CD4-positive, alpha-beta memory T cell (primary cell): ENCODE measurements around the gene MS4A10. TPM values are rescaled to one million over a fixed set of nuclear protein-coding genes. Genes with fewer than 3 reads are reported as not detected.
A peak's percentile ranks its signal among the peaks of the same experiment; 100 is the strongest.
"Not testable (repeated sequence)": the region's sequence is repeated elsewhere in the genome, so short reads cannot be mapped to it uniquely, and the experiment has no call there.

ENCODE experiments used
- CTCF ChIA-PET: fragments of 350-600 bp; sonication (Branson Sonifier 250); formaldehyde crosslinking; loops from one replicate; lab custom pipeline; 2021; ENCODE audit warnings: inconsistent platforms; ENCODE audit not compliant: partially characterized antibody; lab: Charles Lee
- POLR2A ChIA-PET: fragments of 350-600 bp; sonication (Branson Sonifier 250); formaldehyde crosslinking; loops from one replicate; lab custom pipeline; 2021; ENCODE audit not compliant: partially characterized antibody; lab: Charles Lee
- DNase-seq, 5 donors: peaks; one replicate each; pipeline versions ENCODE4 v3.0.0 to v3.0.0-alpha.2; 2020 to 2022; ENCODE audit warnings: mixed read lengths in 1 of 5
- H3K27ac ChIP-seq: one replicate; pipeline ENCODE4 v1.7.0; 2013; ENCODE audit warnings: low read depth, low read length
- H3K27me3 ChIP-seq: 2 replicates; pipeline ENCODE4 v1.7.0; 2013; ENCODE audit warnings: mild to moderate bottlenecking, low read length, moderate library complexity; ENCODE audit not compliant: insufficient read depth
- H3K36me3 ChIP-seq: 2 replicates; pipeline ENCODE4 v1.7.0; 2013; ENCODE audit warnings: mild to moderate bottlenecking, low read length, moderate library complexity; ENCODE audit not compliant: insufficient read depth
- H3K4me1 ChIP-seq: 2 replicates; pipeline ENCODE4 v1.7.0; 2013; ENCODE audit warnings: mild to moderate bottlenecking, low read length, moderate library complexity; ENCODE audit not compliant: insufficient read depth
- H3K4me3 ChIP-seq, 2 donors: one replicate each; pipeline ENCODE4 v1.7.0; 2013; ENCODE audit warnings: low read length in 2 of 2, mild to moderate bottlenecking in 1 of 2
- H3K9me3 ChIP-seq, 2 donors: one replicate each; pipeline ENCODE4 v1.7.0; 2013; ENCODE audit warnings: low read length in 2 of 2, control low read depth in 1 of 2; ENCODE audit not compliant: control insufficient read depth in 1 of 2
- H3K27ac Mint-ChIP-seq, 7 donors: one replicate each; pipeline ENCODE4 v1.8.0; 2020 to 2021; ENCODE audit warnings: mixed read lengths in 7 of 7, mild to moderate bottlenecking in 6 of 7, inconsistent platforms in 3 of 7, moderate library complexity in 3 of 7
- H3K27me3 Mint-ChIP-seq, 2 donors: one replicate each; pipeline ENCODE4 v1.8.0; 2020 to 2021; ENCODE audit warnings: mixed read lengths in 2 of 2
- H3K36me3 Mint-ChIP-seq, 2 donors: one replicate each; pipeline ENCODE4 v1.8.0; 2020 to 2021; ENCODE audit warnings: mixed read lengths in 2 of 2, inconsistent platforms in 1 of 2, mild to moderate bottlenecking in 1 of 2
- H3K4me1 Mint-ChIP-seq, 4 donors: one replicate each; pipeline ENCODE4 v1.8.0; 2020 to 2021; ENCODE audit warnings: mixed read lengths in 4 of 4, mild to moderate bottlenecking in 1 of 4
- H3K4me3 Mint-ChIP-seq, 8 donors: one replicate each; pipeline ENCODE4 v1.8.0; 2020 to 2021; ENCODE audit warnings: mixed read lengths in 8 of 8, mild to moderate bottlenecking in 7 of 8, moderate library complexity in 6 of 8, inconsistent platforms in 3 of 8
- H3K9me3 Mint-ChIP-seq, 8 donors: one replicate each; pipeline ENCODE4 v1.8.0; 2020 to 2021; ENCODE audit warnings: mixed read lengths in 8 of 8, mild to moderate bottlenecking in 5 of 8, inconsistent platforms in 3 of 8, moderate library complexity in 1 of 8
- intact Hi-C: fragments of 100-400 bp; cut with micrococcal nuclease; formaldehyde crosslinking; loops from one replicate; pipeline ENCODE4 v1.15.1; 2023
- polyA plus RNA-seq, 2 donors: library from polyadenylated mRNA; unstranded; fragments of 300-500 nt; fragmentation: Illumina TruSeq; gene quantifications; one replicate each; pipeline ENCODE4 v1.2.3, GENCODE V29; 2021
- total RNA-seq, 2 experiments: library from RNA; stranded (reverse); gene quantifications; one replicate each; pipeline ENCODE4 v1.2.3, GENCODE V29; 2021

Gene MS4A10
- total and polyA plus RNA-seq, 4 experiments from 2014 or later = not detected

DNA sequence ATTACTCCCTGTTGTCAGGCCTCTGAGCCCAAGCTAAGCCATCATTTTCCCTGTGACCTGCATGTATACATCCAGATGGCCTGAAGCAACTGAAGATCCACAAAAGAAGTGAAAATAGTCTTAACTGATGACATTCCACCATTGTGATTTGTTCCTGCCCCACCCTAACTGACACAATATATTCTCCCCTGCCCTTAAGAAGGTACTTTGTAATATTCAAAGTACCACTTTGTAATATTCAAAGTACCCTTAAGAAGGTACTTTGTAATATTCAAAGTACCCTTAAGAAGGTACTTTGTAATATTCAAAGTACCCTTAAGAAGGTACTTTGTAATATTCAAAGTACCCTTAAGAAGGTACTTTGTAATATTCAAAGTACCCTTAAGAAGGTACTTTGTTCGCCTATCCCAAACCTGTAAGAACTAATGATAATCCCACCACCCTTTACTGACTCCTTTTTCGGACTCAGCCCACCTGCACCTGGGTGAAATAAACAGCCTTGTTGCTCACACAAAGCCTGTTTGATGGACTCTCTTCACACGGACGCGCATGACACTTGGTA is 38.7 kb downstream of the MS4A10 start:
- H3K4me1 Mint-ChIP-seq, H3K9me3 Mint-ChIP-seq, H3K27me3 Mint-ChIP-seq, intact Hi-C loops, H3K27ac ChIP-seq, H3K9me3 ChIP-seq, H3K27me3 ChIP-seq, H3K27ac Mint-ChIP-seq, H3K4me3 ChIP-seq, H3K36me3 ChIP-seq, H3K36me3 Mint-ChIP-seq, DNase-seq, H3K4me1 ChIP-seq, H3K4me3 Mint-ChIP-seq, POLR2A ChIA-PET: not testable (repeated sequence)
- CTCF ChIA-PET = interaction anchor here (1.4 to 12.7 kb wide), 2 partner anchors 64 to 362 kb away, joined by 3 to 173 read pairs; no protein-coding TSS in a partner anchor

DNA sequence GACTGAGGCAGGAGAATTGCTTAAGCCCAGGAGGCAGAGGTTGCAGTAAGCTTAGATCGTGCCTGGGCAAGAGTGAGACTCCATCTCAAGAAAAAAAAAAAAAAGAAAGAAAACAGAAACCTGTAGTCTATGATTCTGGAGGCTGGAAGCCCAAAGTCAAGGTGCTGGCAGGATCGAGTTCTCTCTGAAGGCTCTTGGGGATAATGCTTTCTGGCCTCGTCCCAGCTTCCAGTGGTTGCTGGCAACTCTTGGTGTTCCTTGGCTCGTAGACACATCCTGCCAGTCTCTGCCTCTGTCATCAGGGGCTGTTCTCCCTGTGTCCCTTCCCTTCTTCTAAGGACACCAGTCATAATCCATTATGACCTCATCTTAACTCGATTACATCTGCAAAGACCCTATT is 40.0 kb downstream of the MS4A10 start:
- DNase-seq = no peak
- Mint-ChIP-seq H3K36me3 (no peaks in the 10 kb centered on the region), H3K9me3 (no peaks in the 10 kb centered on the region), H3K4me1 (no peaks in the 10 kb centered on the region), H3K27me3 (peaks cover 0 to 3% of the 10 kb centered on the region in 2 donors), H3K27ac (no peak overlapping the region), H3K4me3 (no peak overlapping the region)
- intact Hi-C loops = no loop called here
- ChIA-PET POLR2A (no interaction called here), CTCF (interaction anchor here (1.3 to 12.7 kb wide), 3 partner anchors 10 to 361 kb away, joined by 3 to 173 read pairs (median 4); no protein-coding TSS in a partner anchor)
- Histone ChIP-seq H3K36me3 (no peaks in the 10 kb centered on the region), H3K4me3 (no peak overlapping the region), H3K9me3 (no peaks in the 10 kb centered on the region), H3K4me1 (no peaks in the 10 kb centered on the region), H3K27me3 (no peaks in the 10 kb centered on the region), H3K27ac (no peak overlapping the region)

DNA sequence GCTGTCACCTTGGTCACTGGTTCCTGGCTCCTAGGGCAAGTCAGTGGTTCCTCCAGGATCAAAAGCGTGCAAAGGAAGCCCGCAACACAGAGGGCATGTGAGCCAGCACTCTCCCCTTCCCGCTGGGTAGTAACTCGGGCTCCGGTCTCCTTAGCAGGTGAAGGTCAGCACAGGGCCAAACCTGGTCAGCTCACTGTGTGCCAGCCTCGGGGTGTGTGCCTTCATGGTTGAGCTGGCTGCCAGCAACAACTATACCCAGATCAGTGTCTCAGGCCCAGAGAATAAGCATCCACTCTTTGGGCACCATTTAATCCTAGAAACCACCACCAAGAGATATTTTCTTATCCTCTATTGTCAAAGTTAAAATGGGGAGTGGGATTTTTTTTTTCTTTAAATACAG is 40.7 kb downstream of the MS4A10 start:
- Histone ChIP-seq H3K9me3 (no peaks in the 10 kb centered on the region), H3K36me3 (no peaks in the 10 kb centered on the region), H3K4me1 (no peaks in the 10 kb centered on the region), H3K4me3 (no peak overlapping the region), H3K27me3 (no peaks in the 10 kb centered on the region), H3K27ac (no peak overlapping the region)
- DNase-seq = no peak
- intact Hi-C loops = no loop called here
- Mint-ChIP-seq H3K4me1 (peaks cover 0 to 1% (median 0%) of the 10 kb centered on the region in 4 donors), H3K4me3 (no peak overlapping the region), H3K36me3 (no peaks in the 10 kb centered on the region), H3K9me3 (no peaks in the 10 kb centered on the region), H3K27ac (no peak overlapping the region), H3K27me3 (peaks cover 1 to 5% of the 10 kb centered on the region in 2 donors)
- POLR2A ChIA-PET = no interaction called here
- CTCF ChIA-PET = interaction anchor here (1.3 to 12.7 kb wide), 3 partner anchors 9 to 360 kb away, joined by 4 to 173 read pairs (median 4); no protein-coding TSS in a partner anchor

DNA sequence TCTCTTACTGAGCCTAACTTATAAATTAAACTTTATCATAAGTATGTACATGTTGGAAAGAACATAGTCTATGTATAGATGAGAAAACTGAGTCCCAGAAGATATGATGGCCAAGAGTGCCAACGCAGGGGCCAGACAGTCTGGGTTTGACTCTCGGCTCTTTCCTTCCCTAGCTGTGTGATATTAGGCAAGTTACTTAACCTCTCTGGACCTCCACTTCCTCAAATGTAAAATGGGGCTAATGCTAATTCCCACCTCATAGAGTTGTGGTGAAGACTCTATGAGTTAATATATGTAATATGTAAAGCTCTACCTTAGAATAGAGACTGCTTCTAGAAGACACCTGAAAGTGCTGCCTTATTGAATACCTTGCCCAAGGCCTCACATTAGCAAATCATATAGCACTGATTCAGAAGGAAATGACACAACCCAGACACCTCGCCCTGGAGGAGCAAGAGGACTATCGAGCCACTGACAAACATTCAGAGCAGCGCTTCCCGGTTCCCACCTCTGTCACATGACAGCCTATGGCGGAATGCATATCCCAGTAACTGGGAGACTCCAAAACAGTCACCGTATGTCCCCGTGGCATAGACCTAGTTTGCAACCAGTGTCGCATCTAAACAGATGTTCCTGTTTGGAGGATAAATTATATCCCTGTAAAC is 45.5 kb downstream of the MS4A10 start:
- Mint-ChIP-seq H3K27me3 (peaks cover 3 to 8% of the 10 kb centered on the region in 2 donors), H3K36me3 (no peaks in the 10 kb centered on the region), H3K9me3 (no peaks in the 10 kb centered on the region), H3K27ac (peak overlapping the region in 3 of 7 donors; percentile 25 to 93 (median 83)), H3K4me1 (peaks cover 0 to 3% (median 0%) of the 10 kb centered on the region in 4 donors), H3K4me3 (peak overlapping the region in 2 of 8 donors; percentile 63 to 78)
- no peaks in the 10 kb centered on the region for H3K27me3 ChIP-seq
- H3K36me3 ChIP-seq = no peaks in the 10 kb centered on the region
- no peaks in the 10 kb centered on the region for H3K4me1 ChIP-seq
- intact Hi-C loops = loop anchor here (1.0 kb wide), 6 partner anchors 57 to 555 kb away; no protein-coding TSS in a partner anchor
- H3K27ac ChIP-seq = no peak overlapping the region
- H3K4me3 ChIP-seq = no peak overlapping the region
- CTCF ChIA-PET = interaction anchor here (0.6 to 12.7 kb wide), 25 partner anchors 9 to 563 kb away, joined by 3 to 173 read pairs (median 6); partner anchors contain the start of genes CCDC86, CD6, PRPF19 and TMEM109
- H3K9me3 ChIP-seq = no peaks in the 10 kb centered on the region
- DNase-seq = no peak
- POLR2A ChIA-PET = interaction anchor here (1.7 to 2.5 kb wide), 2 partner anchors 57 to 299 kb away, joined by 4 to 11 read pairs; no protein-coding TSS in a partner anchor

DNA sequence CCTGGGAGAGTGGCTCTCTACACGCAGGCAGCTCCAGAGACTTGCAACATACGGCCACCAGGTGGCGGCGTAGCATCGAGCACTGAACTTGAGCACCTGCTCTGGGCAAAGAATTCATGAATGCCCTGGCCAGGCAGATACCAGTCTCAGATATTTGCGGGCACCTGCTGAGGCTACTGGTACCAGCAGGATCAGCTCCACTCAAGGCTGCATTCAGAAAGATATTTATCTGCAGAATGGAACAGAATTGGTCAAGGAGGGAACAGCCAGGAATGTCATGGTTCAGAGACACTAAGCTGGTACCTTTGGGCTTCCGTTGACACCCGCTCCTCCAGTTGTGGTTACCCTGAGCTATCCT is 46.0 kb downstream of the MS4A10 start:
- intact Hi-C loops = loop anchor here (1.0 kb wide), 6 partner anchors 56 to 554 kb away; no protein-coding TSS in a partner anchor
- no peaks in the 10 kb centered on the region for H3K4me1 ChIP-seq
- H3K4me1 Mint-ChIP-seq = peaks cover 0 to 3% (median 0%) of the 10 kb centered on the region in 4 donors
- H3K9me3 ChIP-seq = no peaks in the 10 kb centered on the region
- H3K27me3 ChIP-seq = no peaks in the 10 kb centered on the region
- no peaks in the 10 kb centered on the region for H3K36me3 ChIP-seq
- peak overlapping the region in 2 of 8 donors; percentile 63 to 78 for H3K4me3 Mint-ChIP-seq
- peak; percentile 68 to 77 (median 73) for DNase-seq
- POLR2A ChIA-PET = interaction anchor here (1.7 to 2.5 kb wide), 2 partner anchors 57 to 298 kb away, joined by 4 to 11 read pairs; no protein-coding TSS in a partner anchor
- CTCF ChIA-PET = interaction anchor here (0.6 to 12.7 kb wide), 28 partner anchors 9 to 562 kb away, joined by 3 to 173 read pairs (median 5); partner anchors contain the start of genes CCDC86, CD6, PRPF19 and TMEM109
- no peak overlapping the region for H3K27ac ChIP-seq
- no peak overlapping the region for H3K4me3 ChIP-seq
- no peaks in the 10 kb centered on the region for H3K9me3 Mint-ChIP-seq
- peak overlapping the region in 2 of 7 donors; percentile 83 to 93 for H3K27ac Mint-ChIP-seq
- H3K27me3 Mint-ChIP-seq = peaks cover 3 to 8% of the 10 kb centered on the region in 2 donors
- H3K36me3 Mint-ChIP-seq = no peaks in the 10 kb centered on the region

DNA sequence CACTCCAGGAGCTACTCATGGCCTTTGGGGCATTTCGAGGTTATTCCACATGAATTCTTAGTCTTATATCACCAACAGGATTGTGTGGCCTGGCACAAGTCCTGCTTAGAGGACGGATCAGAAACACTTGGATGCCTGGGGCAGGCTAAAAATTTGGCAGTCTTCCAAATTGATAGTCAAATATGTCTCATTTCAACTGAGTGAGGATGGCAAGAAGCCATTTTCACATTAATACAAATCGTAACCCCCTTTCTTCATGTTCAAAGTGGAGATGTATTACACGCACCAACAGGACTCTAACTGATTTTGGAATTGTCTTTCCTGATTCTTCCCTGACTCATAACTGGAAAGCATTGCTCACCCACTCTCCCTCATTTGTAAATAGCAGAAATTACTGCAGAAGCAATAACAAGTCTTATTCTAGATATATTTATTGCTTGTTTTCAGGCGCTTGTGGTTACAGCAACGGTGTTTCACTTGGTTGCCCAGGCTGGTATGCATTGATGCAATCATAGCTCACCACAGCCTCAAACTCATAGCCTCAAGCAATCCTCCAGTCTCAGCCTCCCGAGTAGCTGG is 46.5 kb downstream of the MS4A10 start:
- Mint-ChIP-seq H3K27ac (no peak overlapping the region), H3K27me3 (peaks cover 3 to 8% of the 10 kb centered on the region in 2 donors), H3K36me3 (no peaks in the 10 kb centered on the region), H3K9me3 (no peaks in the 10 kb centered on the region), H3K4me3 (no peak overlapping the region), H3K4me1 (peaks cover 0 to 3% (median 0%) of the 10 kb centered on the region in 4 donors)
- no peak overlapping the region for H3K27ac ChIP-seq
- no peak overlapping the region for H3K4me3 ChIP-seq
- H3K4me1 ChIP-seq = no peaks in the 10 kb centered on the region
- intact Hi-C loops = loop anchor here (1.0 kb wide), 6 partner anchors 56 to 554 kb away; no protein-coding TSS in a partner anchor
- H3K9me3 ChIP-seq = no peaks in the 10 kb centered on the region
- H3K36me3 ChIP-seq = no peaks in the 10 kb centered on the region
- H3K27me3 ChIP-seq = no peaks in the 10 kb centered on the region
- CTCF ChIA-PET = interaction anchor here (0.7 to 12.7 kb wide), 29 partner anchors 9 to 562 kb away, joined by 3 to 173 read pairs (median 5); partner anchors contain the start of genes CCDC86, CD6, PRPF19 and TMEM109
- DNase-seq = no peak
- POLR2A ChIA-PET = interaction anchor here (1.7 to 2.5 kb wide), 2 partner anchors 56 to 298 kb away, joined by 4 to 11 read pairs; no protein-coding TSS in a partner anchor
